IPS-NIHi7 (cell line): Measurements from ENCODE around the gene PCBP1.
"Not testable (repeated sequence)": the region's sequence is repeated elsewhere in the genome, so short reads cannot be mapped to it uniquely, and the experiment has no call there.

Source experiments
- DNase-seq: peaks from one replicate; pipeline ENCODE4 v3.0.0; 2012; ENCODE audit warnings: mixed read lengths; ENCODE audit errors: extremely low spot score

Gene PCBP1

DNA sequence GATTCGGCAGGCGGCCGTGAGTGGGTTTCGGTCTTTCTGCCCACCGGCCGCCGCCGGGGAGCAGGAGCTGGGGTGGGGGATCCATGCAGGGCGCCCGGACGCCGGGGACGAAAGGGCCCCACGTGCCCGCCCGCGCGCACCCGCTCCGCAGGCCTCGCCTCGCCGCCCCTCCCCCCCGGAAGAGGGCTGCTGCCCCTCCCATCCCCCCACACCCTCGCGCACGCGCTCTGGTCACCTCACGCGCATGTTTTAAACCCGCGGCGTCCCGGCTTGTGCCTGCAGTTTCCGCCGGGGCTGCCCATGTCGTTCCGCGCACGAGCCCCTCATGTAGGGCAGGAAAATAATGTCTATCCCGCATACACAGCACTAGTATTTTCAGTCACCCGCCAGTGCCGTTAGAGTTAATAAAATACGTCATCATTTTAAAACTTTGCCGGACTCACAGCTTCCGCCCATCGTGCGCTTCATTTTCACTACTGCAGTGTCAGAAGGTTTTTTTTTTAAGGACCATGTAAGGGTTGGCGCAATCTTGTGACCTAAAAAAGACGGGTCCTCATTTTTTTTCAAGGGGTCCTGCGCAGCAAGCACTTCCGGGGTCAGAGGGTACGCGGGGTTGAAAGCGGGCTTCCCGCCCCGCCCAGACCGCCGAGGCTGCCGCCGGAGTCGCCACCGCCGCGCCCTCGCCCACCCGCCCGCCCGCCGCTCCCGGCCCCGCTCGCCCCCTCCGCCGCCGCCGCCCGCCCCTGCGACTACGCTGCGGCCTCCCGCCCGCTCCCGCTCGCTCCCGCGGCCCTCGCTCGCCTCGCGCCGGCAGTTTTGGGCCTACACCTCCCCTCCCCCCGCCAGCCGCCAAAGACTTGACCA lies at the start of gene PCBP1:
PCBP1 (plus strand) TSS at position 640 of the 864 bp plus-strand sequence. CDS start 267 bp downstream, outside the sequence.
- DNase-seq = peak; percentile 87

GRCh38 chr2:70039366-70039765 lies 47.9 kb upstream of the PCBP1 start:
- DNase-seq = no peak

DNA sequence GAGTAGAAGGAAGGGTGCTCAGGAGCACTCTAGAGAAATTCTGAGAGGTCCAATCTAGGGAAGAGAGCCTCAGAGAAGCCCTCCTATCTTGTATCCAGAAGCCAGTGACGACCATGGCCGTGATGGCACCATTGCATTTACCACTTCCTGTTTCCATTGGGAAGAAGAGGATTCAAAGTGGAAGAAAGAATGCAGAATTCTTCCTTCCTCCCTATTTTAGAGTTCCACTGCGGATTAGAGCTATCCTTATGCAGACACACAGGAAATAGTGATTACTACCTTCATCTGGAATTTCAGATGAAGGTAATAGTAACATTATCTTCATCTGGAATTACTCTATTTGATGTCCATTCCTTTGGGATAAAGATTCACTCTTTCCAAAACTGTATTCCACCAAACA lies 45.6 kb upstream of the PCBP1 start:
- no peak for DNase-seq

- no peak for DNase-seq
These were observed 45.0 kb upstream of the PCBP1 start for GRCh38 chr2:70042246-70042645.

DNA sequence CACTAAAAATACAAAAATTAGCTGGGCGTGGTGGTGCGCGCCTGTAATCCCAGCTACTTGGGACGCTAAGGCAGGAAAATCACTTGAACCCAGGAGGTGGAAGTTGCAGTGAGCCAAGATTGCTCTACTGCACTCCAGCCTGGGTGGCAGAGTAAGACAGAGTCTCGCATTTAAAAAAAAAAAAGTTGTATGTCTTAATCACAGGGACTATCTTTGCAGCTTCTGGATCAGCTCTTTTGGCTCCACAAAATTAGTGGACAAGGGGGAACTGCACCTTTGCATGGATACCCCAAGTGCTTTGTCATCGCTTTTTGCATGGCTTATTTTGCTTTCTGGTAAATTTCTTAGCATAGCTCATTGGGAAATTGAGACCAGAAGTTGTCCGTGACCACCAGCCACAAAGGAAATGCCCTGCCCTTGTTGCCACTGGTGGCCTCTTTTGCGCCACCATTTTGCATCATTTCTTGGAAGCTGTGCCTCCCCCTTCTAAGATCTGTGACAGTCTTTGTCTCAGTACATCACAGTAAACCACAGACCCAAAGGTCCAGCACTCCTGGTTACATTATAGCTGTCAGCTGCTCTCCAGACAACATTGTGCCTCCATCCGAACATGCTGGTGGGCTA lies 43.9 kb upstream of the PCBP1 start:
- no peak for DNase-seq

DNA sequence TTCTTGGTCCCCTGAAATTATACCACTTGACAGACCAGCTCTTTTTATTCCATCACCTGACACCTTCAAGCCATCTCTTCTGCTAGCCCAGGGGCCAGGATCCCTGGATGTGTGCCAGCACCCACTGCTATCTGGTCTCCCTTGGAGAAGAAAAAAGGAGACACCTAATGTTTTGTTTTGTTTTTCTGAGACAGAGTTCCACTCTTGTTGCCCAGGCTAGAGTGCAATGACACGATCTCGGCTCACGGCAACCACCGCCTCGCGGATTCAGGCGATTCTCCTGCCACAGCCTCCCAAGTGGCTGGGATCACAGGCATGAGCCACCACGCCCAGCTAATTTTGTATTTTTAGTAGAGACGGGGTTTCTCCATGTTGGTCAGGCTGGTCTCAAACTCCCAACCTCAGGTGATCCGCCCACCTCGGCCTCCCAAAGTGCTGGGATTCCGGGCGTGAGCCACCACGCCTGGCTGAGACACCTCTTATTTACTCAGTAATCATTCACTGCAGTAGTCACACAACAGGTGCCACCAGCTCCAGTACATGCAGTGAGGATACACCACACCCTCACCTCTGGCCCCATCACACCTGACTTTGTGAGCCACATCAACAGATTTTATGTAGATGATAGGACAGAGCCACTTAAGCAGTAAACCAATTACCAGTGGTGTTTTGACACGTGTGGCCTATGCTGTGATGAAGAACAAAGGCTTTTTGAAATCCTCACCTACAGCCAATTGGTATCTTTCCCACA lies 42.8 kb upstream of the PCBP1 start:
- DNase-seq = no peak

DNA sequence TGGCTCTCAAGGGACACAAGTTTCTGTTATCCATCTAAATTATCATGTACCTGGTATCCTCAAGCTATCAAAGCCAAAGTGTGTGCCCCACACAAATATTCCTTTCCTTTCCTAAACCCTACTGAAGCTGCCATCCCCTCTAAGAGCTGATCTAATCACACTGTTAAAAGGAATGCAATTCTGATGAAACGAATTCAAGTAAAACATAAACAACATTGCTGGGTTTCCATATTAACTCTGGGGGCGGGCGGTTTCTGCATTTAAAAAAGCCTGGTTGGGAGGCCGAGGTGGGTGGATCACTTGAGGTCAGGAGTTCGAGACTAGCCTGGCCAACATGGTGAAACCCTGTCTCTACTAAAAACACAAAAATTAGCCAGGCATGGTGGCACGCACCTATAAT lies 41.9 kb upstream of the PCBP1 start:
- no peak for DNase-seq

GRCh38 chr2:70045932-70046331 lies 41.3 kb upstream of the PCBP1 start:
- DNase-seq = no peak

GRCh38 chr2:70046534-70046933 lies 40.7 kb upstream of the PCBP1 start:
- DNase-seq = no peak

DNA sequence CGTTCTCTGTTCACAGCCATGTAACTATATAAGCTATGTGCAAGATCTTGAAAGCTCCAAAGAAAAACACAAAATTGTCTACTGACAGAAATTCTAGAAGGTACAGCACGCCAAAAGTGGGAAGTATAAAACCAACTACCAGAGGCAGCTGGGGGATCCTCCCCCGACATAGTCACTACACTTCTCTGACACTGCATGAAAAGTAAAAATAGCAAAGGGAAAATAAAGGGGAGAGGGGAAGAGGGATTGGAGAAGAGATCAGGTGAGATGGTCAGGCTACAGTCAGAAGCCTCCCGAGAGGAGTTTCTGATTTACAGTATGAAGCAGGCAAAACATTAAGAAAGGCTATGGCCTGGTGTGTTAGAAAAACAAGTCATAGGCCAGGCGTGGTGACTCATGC lies 39.8 kb upstream of the PCBP1 start:
- no peak for DNase-seq

DNA sequence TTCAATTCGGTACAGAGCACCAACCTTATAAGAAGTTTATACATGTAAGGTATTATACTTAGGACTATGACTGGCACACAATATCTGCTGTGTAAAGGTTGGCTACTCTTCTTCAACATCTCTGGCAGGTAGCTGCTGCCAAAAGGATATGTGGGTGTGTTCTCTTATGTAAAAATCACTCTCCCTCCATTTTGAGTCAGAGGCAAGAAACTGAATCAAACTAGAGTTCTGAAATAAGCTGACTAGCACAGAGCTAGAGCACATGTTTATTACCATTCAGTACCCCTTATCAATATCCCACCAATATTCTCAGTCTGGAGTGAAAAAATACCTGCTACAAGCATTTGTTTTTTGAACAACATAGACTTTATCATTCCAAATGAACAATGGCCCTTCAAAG lies 38.0 kb upstream of the PCBP1 start:
- DNase-seq = no peak

GRCh38 chr2:70050631-70051425 lies 36.4 kb upstream of the PCBP1 start:
- no peak for DNase-seq

DNA sequence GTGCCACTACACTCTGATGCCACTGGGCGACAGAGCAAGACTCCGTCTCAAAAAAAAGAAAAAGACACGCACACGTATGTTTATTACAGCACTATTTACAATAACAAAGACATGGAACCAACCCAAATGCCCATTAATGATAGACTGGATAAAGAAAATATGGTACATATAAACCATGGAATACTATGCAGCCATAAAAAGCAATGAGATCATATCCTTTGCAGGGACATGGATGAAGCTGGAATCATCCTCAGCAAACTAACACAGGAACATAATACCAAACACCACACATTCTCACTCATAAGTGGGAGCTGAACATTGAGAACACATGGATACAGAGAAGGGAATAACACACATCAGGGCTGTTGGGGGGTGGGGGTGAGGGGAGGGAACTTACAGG lies 32.0 kb upstream of the PCBP1 start:
- not testable (repeated sequence) for DNase-seq

GRCh38 chr2:70061317-70061716 lies 26.0 kb upstream of the PCBP1 start:
- DNase-seq = no peak

GRCh38 chr2:70062270-70062669 lies 25.0 kb upstream of the PCBP1 start:
- no peak for DNase-seq

DNA sequence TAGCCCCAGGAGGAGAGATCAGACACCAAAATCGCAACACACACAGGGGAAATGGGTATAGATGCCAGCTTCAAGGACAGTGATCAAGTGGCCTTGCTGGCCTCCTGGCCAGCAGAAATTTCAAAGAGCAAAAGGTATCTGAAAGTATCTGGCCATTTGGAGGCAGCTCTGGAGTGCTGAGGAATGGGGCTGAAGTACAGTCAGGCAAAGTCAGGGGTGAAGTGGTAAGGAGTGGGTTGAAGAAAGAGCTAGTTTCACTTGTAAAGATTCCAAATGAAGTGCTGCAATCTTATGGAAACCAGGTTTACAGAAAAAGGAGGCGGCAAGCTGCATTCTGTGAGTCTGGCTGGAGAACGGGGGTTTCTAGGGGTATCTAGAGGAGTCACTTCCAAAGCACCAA lies 19.2 kb upstream of the PCBP1 start:
- no peak for DNase-seq

DNA sequence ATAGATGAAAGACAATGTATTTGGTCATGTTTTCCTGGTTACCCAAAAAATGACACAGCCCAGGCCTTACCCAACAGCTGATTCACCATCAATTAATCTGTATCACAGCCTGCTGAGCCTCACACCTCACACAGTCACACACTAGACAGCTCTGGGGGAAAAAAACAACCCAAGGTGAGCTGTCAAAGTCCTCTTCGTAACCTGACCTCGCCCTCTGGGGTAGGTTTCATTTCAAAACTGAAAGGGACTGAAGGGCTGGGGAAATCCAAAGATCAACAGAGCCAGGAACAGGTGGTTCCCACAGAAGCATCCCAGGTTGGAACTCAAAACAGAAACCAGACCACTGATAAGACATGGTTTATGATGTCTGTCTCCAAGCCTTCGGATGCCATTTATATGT lies 18.2 kb upstream of the PCBP1 start:
- DNase-seq = no peak

DNA sequence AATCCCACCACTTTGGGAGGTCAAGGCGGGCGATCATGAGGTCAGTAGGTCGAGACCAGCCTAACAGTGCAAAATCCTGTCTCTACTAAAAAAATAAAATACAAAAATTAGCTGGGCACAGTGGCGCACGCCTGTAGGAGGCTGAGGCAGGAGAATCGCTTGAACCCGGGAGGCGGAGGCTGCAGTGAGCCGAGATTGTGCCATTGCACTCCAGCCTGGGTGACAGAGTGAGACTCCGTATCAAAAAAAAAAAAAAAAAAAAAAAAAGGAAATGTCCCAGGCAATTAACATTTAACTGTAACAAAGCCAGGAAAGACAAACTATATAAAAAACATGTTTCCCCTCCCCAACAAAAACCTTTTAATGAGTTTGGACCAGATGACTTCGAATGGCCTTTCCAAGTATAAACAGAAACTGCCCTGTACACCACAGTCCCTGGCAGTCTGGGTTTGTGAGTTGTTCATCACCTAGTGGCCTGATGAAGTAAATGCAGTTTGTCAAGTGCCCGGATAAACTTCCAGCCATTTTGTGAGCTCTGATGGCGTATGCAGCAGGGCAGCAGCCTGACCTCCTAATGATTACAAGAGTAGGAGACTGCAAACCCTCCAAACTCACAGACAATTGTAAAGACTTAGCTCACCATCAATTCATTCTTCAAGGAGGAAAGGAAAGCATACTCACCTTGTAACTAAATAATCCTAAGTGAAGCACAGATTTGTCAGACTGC lies 16.6 kb upstream of the PCBP1 start:
- DNase-seq = peak; percentile 93

DNA sequence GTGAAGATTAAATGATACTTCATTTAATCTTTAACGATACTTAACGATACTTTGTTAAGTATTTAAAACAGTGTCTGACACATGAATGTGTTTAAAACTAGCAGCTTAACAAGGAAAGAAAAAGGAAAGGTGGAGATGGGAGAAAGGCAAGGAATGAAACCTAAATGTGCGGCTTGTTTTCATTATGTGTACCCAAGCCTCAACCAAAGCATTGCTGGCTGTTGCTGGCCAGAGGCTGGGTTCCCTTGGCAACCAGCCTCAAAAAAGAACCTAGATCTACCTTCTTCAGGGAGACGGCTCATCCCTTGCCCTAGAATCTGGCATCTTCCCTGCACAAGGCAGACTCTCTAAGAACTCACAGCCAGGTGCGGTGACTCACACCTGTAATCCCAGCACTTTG lies 13.8 kb upstream of the PCBP1 start:
- no peak for DNase-seq

DNA sequence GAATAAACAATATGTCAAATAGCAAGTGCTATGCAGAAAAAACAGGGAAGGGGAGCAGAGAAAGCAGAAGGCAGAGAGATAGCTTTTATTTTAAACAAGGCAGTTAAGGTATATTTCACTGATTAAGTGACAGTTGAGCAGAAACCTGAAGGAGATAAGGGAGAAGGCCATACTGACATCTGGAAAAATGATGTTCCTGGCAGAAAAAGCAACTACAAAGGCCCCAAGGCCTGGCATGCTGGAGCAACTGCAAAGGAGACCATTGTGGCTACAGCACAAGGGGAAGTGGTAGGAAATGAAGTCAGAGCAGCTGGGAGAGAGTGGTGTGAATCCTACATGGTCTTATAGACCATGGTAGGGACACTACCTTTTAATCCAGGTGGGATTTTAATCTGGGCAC lies 8.9 kb upstream of the PCBP1 start:
- no peak for DNase-seq

GRCh38 chr2:70080610-70081200 lies 6.6 kb upstream of the PCBP1 start:
- no peak for DNase-seq
